HepG2 (cell line): Measurements from ENCODE around the gene NDUFS6. TPM values are rescaled to one million over a fixed set of nuclear protein-coding genes. Genes with fewer than 3 reads are reported as not detected.

Experiments used
- ARNT2 ChIP-seq: sonication (generic); formaldehyde crosslinking; IDR thresholded peaks from 2 replicates; pipeline ENCODE4 v1.8.0; 2022; ENCODE audit warnings: mild to moderate bottlenecking, low read depth, missing genetic modification reagents, moderate library complexity
- BORCS8-MEF2B ChIP-seq: sonication (generic); formaldehyde crosslinking; IDR thresholded peaks from 2 replicates; pipeline ENCODE4 v1.8.0; 2022; ENCODE audit warnings: mild to moderate bottlenecking, missing genetic modification reagents
- DMTF1 ChIP-seq: sonication (generic); formaldehyde crosslinking; IDR thresholded peaks from 2 replicates; pipeline ENCODE4 v1.4.0; 2020; ENCODE audit warnings: mild to moderate bottlenecking, missing genetic modification reagents
- DPF2 ChIP-seq: sonication (generic); formaldehyde crosslinking; IDR thresholded peaks from 2 replicates; pipeline ENCODE4 v1.4.0; 2020; ENCODE audit warnings: mild to moderate bottlenecking, low read depth, missing genetic modification reagents, borderline replicate concordance
- HDAC2 ChIP-seq: sonication (generic); formaldehyde crosslinking; IDR thresholded peaks from 2 replicates; pipeline ENCODE4 v1.4.0; 2020; ENCODE audit warnings: missing genetic modification reagents
- HOXA5 ChIP-seq: sonication (generic); formaldehyde crosslinking; IDR thresholded peaks from 2 replicates; pipeline ENCODE4 v1.4.0; 2020; ENCODE audit warnings: missing genetic modification reagents
- IRX3 ChIP-seq: sonication (generic); formaldehyde crosslinking; IDR thresholded peaks from 2 replicates; pipeline ENCODE4 v1.8.1; 2023; ENCODE audit warnings: mild to moderate bottlenecking, low read depth, missing genetic modification reagents, borderline replicate concordance
- KLF15 ChIP-seq: sonication (generic); formaldehyde crosslinking; IDR thresholded peaks from 2 replicates; pipeline ENCODE4 v1.8.1; 2023; ENCODE audit warnings: borderline replicate concordance, mild to moderate bottlenecking, inconsistent platforms, missing genetic modification reagents, mixed read lengths
- KLF6 ChIP-seq: IDR thresholded peaks from 2 replicates; pipeline ENCODE4 v1.8.0; 2016; ENCODE audit warnings: missing biosample characterization, missing genetic modification reagents
- MIER3 ChIP-seq: IDR thresholded peaks from 2 replicates; pipeline ENCODE4 v1.6.1; 2016; ENCODE audit warnings: missing compliant biosample characterization, borderline replicate concordance
- MXD4 ChIP-seq: IDR thresholded peaks from 2 replicates; pipeline ENCODE4 v1.6.1; 2016; ENCODE audit warnings: mild to moderate bottlenecking, missing biosample characterization, missing genetic modification reagents
- NFE2 ChIP-seq: sonication (generic); formaldehyde crosslinking; IDR thresholded peaks from 2 replicates; pipeline ENCODE4 v1.4.0; 2020; ENCODE audit warnings: missing genetic modification reagents
- PCBP2 ChIP-seq: fragments of 200-400 bp; formaldehyde crosslinking; optimal IDR thresholded peaks from 2 replicates; pipeline ENCODE3; 2018; ENCODE audit warnings: low read length, low read depth; ENCODE audit not compliant: poor library complexity, severe bottlenecking
- PHF8 ChIP-seq: sonication (generic); formaldehyde crosslinking; IDR thresholded peaks from 2 replicates; pipeline ENCODE4 v1.5.0; 2020; ENCODE audit warnings: missing genetic modification reagents
- TARDBP ChIP-seq: sonication (generic); formaldehyde crosslinking; IDR thresholded peaks from 2 replicates; pipeline ENCODE4 v1.8.0; 2022; ENCODE audit warnings: mild to moderate bottlenecking, missing genetic modification reagents
- XRCC5 ChIP-seq: fragments of 200-400 bp; formaldehyde crosslinking; optimal IDR thresholded peaks from 2 replicates; pipeline ENCODE3; 2017; ENCODE audit warnings: mild to moderate bottlenecking, low read length
- ZBTB37 ChIP-seq: sonication (generic); formaldehyde crosslinking; IDR thresholded peaks from 2 replicates; pipeline ENCODE4 v1.4.0; 2020; ENCODE audit warnings: mild to moderate bottlenecking, missing genetic modification reagents
- ZFP37 ChIP-seq: sonication (generic); formaldehyde crosslinking; IDR thresholded peaks from 2 replicates; pipeline ENCODE4 v1.4.0; 2020; ENCODE audit warnings: missing genetic modification reagents, borderline replicate concordance
- ZKSCAN8 ChIP-seq: IDR thresholded peaks from 2 replicates; pipeline ENCODE4 v1.6.1; 2016; ENCODE audit warnings: borderline replicate concordance, missing genetic modification reagents, missing compliant biosample characterization
- ZNF143 ChIP-seq: sonication (generic); formaldehyde crosslinking; IDR thresholded peaks from 2 replicates; pipeline ENCODE4 v1.4.0; 2020; ENCODE audit warnings: missing genetic modification reagents
- ZNF17 ChIP-seq: sonication (generic); formaldehyde crosslinking; IDR thresholded peaks from 2 replicates; pipeline ENCODE4 v1.5.0; 2020; ENCODE audit warnings: mild to moderate bottlenecking, missing genetic modification reagents
- ZNF362 ChIP-seq: sonication (generic); formaldehyde crosslinking; IDR thresholded peaks from 2 replicates; pipeline ENCODE4 v1.4.0; 2020; ENCODE audit warnings: missing genetic modification reagents, mild to moderate bottlenecking, borderline replicate concordance
- ZNF557 ChIP-seq: sonication (generic); formaldehyde crosslinking; IDR thresholded peaks from 2 replicates; pipeline ENCODE4 v1.4.0; 2020; ENCODE audit warnings: missing genetic modification reagents
- ZNF558 ChIP-seq: sonication (generic); formaldehyde crosslinking; IDR thresholded peaks from 2 replicates; pipeline ENCODE4 v1.9.0; 2022; ENCODE audit warnings: mild to moderate bottlenecking, missing genetic modification reagents, borderline replicate concordance
- ZNF703 ChIP-seq: sonication (generic); formaldehyde crosslinking; IDR thresholded peaks from 2 replicates; pipeline ENCODE4 v1.5.1; 2020; ENCODE audit warnings: missing genetic modification reagents, mild to moderate bottlenecking, moderate library complexity, borderline replicate concordance
- ZSCAN21 ChIP-seq: sonication (generic); formaldehyde crosslinking; IDR thresholded peaks from 2 replicates; pipeline ENCODE4 v1.8.0; 2022; ENCODE audit warnings: mild to moderate bottlenecking, missing genetic modification reagents, moderate library complexity, borderline replicate concordance
- polyA plus RNA-seq, 8 experiments: library from polyadenylated mRNA; depleted of rRNA in 3 of 8; stranded (reverse) in 7 of 8; unstranded in 1 of 8; fragments of >200 nt; fragmentation: Illumina TruSeq in 4 of 8; extraction: Trizol in 4 of 8; gene quantifications; 2 replicates each; pipeline versions ENCODE4 v1.2.1 to v1.2.3, GENCODE V29; 2011 to 2016; ENCODE audit warnings: low read depth in 4 of 8, missing spikeins in 1 of 8, mixed read lengths in 1 of 8; ENCODE audit not compliant: insufficient read depth in 1 of 8
- total RNA-seq, 5 experiments: library from RNA; depleted of rRNA; stranded (reverse); fragments of >200 nt; fragmentation: Illumina TruSeq; extraction: Trizol; gene quantifications; 2 replicates each; pipeline ENCODE4 v1.2.3, GENCODE V29; 2016; ENCODE audit warnings: low read depth in 1 of 5

Gene NDUFS6
- total and polyA plus RNA-seq, 2 of the 13 experiments (the other 11 are each of a cell fraction or from before 2014, with no cell fraction given) = 23.7 to 50.4 TPM

GRCh38 chr5:1801222-1801966 lies at the start of gene NDUFS6 (continued):
- no peak for TF ChIP-seq HOXA5 (CRISPR knock-in tag)
- no peak for TF ChIP-seq KLF15
- no peak; the same call in 1 of the 2 replicates for TF ChIP-seq ZNF558 (CRISPR knock-in tag)
- TF ChIP-seq ARNT2 = no peak
- no peak for TF ChIP-seq DMTF1 (CRISPR knock-in tag)
- TF ChIP-seq ZFP37 (CRISPR knock-in tag) = no peak
- peak; percentile 99 for TF ChIP-seq PHF8 (CRISPR knock-in tag)
- no peak for TF ChIP-seq DPF2
- no peak for TF ChIP-seq ZNF557 (CRISPR knock-in tag)
- 0 out of 2 replicates have a peak, but pooled peaks have one; percentile 5 for TF ChIP-seq ZBTB37 (CRISPR knock-in tag)
- no peak for TF ChIP-seq IRX3
- TF ChIP-seq KLF6 (CRISPR knock-in tag) = no peak
- peak; percentile 71; the same call in 1 of the 2 replicates for TF ChIP-seq ZSCAN21 (CRISPR knock-in tag)
- TF ChIP-seq TARDBP = peak; percentile 73
- TF ChIP-seq ZNF17 = no peak
- TF ChIP-seq PCBP2 = no peak
- no peak for TF ChIP-seq ZKSCAN8 (CRISPR knock-in tag)
- no peak for TF ChIP-seq MXD4 (CRISPR knock-in tag)
- peak; percentile 41 for TF ChIP-seq XRCC5
- peak; percentile 46; the same call in 1 of the 2 replicates for TF ChIP-seq ZNF143 (CRISPR knock-in tag)
- TF ChIP-seq BORCS8-MEF2B (CRISPR knock-in tag) = peak; percentile 85
- TF ChIP-seq ZNF362 (CRISPR knock-in tag) = 0 out of 2 replicates have a peak, but pooled peaks have one; percentile 38
- TF ChIP-seq NFE2 (CRISPR knock-in tag) = no peak
- 0 out of 2 replicates have a peak, but pooled peaks have one; percentile 73 for TF ChIP-seq ZNF703
- TF ChIP-seq HDAC2 (CRISPR knock-in tag) = peak; percentile 76
- no peak for TF ChIP-seq MIER3 (CRISPR knock-in tag)
